ENCODE results near the gene MAU2. TPM values are rescaled to one million over a fixed set of nuclear protein-coding genes. Genes with fewer than 3 reads are reported as not detected.
"Not testable (repeated sequence)": the region's sequence is repeated elsewhere in the genome, so short reads cannot be mapped to it uniquely, and the experiment has no call there.

MAU2 gene
- total and polyA plus RNA-seq, 7 experiments from 2014 or later, result 16.5 to 170 (median 136) TPM

- intact Hi-C loops (cut with micrococcal nuclease), result no loop called here
- H3K36me3 ChIP-seq (ENCODE audit: control insufficient read depth in 2 of 3, insufficient read depth in 3 of 3, low read length in 3 of 3), result peaks cover 4 to 81% (median 34%) of the 10 kb centered on the region in 3 experiments
- no peak overlapping the region for H3K27ac ChIP-seq (ENCODE audit: low read depth, low read length)
- no peak for ATAC-seq
- no peak overlapping the region for H3K27ac Mint-ChIP-seq
- H3K4me3 ChIP-seq (ENCODE audit: low read length), result no peak overlapping the region
- no peaks in the 10 kb centered on the region for H3K27me3 ChIP-seq (ENCODE audit: control insufficient read depth in 2 of 2, insufficient read depth in 2 of 2, low read length in 2 of 2)
- no peaks in the 10 kb centered on the region for H3K9me3 Mint-ChIP-seq
- H3K36me3 Mint-ChIP-seq, result peaks cover 8 to 36% (median 13%) of the 10 kb centered on the region in 5 donors
- no peaks in the 10 kb centered on the region for H3K4me1 ChIP-seq (ENCODE audit: control insufficient read depth in 2 of 2, insufficient read depth in 2 of 2, low read length in 2 of 2)
- no peaks in the 10 kb centered on the region for H3K27me3 Mint-ChIP-seq
- CTCF ChIA-PET, result interaction anchor here (1.0 kb wide), 1 partner anchor 160 kb away, joined by 3 read pairs; no protein-coding TSS in a partner anchor
- POLR2A ChIA-PET, result interaction anchor here (0.5 to 1.0 kb wide), 3 partner anchors 48 to 1680 kb away, joined by 3 read pairs; no protein-coding TSS in a partner anchor
- peaks cover 0 to 1% (median 0%) of the 10 kb centered on the region in 7 donors for H3K4me1 Mint-ChIP-seq
- H3K9me3 ChIP-seq (ENCODE audit: control insufficient read depth in 2 of 3, low read length in 3 of 3), result no peaks in the 10 kb centered on the region
- no peak overlapping the region for H3K4me3 Mint-ChIP-seq
- DNase-seq, result no peak
Measured at GRCh38 chr19:19347401-19348110, 26.9 kb downstream of the MAU2 start.

- intact Hi-C loops (cut with micrococcal nuclease), result no loop called here
- Mint-ChIP-seq H3K4me1 (peaks cover 0 to 6% (median 0%) of the 10 kb centered on the region in 7 donors), H3K27me3 (no peaks in the 10 kb centered on the region), H3K4me3 (no peak overlapping the region), H3K27ac (no peak overlapping the region), H3K9me3 (no peaks in the 10 kb centered on the region), H3K36me3 (peaks cover 8 to 40% (median 13%) of the 10 kb centered on the region in 5 donors)
- Histone ChIP-seq H3K9me3 (ENCODE audit: control insufficient read depth in 2 of 3, low read length in 3 of 3) (no peaks in the 10 kb centered on the region), H3K4me3 (ENCODE audit: low read length) (no peak overlapping the region), H3K27ac (ENCODE audit: low read depth, low read length) (no peak overlapping the region), H3K4me1 (ENCODE audit: control insufficient read depth in 2 of 2, insufficient read depth in 2 of 2, low read length in 2 of 2) (no peaks in the 10 kb centered on the region), H3K27me3 (ENCODE audit: control insufficient read depth in 2 of 2, insufficient read depth in 2 of 2, low read length in 2 of 2) (no peaks in the 10 kb centered on the region), H3K36me3 (ENCODE audit: control insufficient read depth in 2 of 3, insufficient read depth in 3 of 3, low read length in 3 of 3) (peaks cover 0 to 81% (median 35%) of the 10 kb centered on the region in 3 experiments)
- POLR2A ChIA-PET, result no interaction called here
- ATAC-seq (no peak), DNase-seq (no peak)
- CTCF ChIA-PET, result no interaction called here
Measured at GRCh38 chr19:19348266-19348665, 27.6 kb downstream of the MAU2 start.

- Mint-ChIP-seq H3K9me3 (no peaks in the 10 kb centered on the region), H3K27ac (no peak overlapping the region), H3K36me3 (peaks cover 8 to 43% (median 13%) of the 10 kb centered on the region in 5 donors), H3K4me1 (peaks cover 0 to 6% (median 0%) of the 10 kb centered on the region in 7 donors), H3K4me3 (peak overlapping the region in 1 of 10 donors; percentile 6), H3K27me3 (no peaks in the 10 kb centered on the region)
- no peaks in the 10 kb centered on the region for H3K4me1 ChIP-seq (ENCODE audit: control insufficient read depth in 2 of 2, insufficient read depth in 2 of 2, low read length in 2 of 2)
- ATAC-seq (no peak), DNase-seq (no peak)
- ChIA-PET CTCF (interaction anchor here (0.7 kb wide), 1 partner anchor 16 kb away, joined by 7 read pairs; no protein-coding TSS in a partner anchor), POLR2A (no interaction called here)
- no peaks in the 10 kb centered on the region for H3K9me3 ChIP-seq (ENCODE audit: control insufficient read depth in 2 of 3, low read length in 3 of 3)
- intact Hi-C loops (cut with micrococcal nuclease), result no loop called here
- no peaks in the 10 kb centered on the region for H3K27me3 ChIP-seq (ENCODE audit: control insufficient read depth in 2 of 2, insufficient read depth in 2 of 2, low read length in 2 of 2)
- H3K36me3 ChIP-seq (ENCODE audit: control insufficient read depth in 2 of 3, insufficient read depth in 3 of 3, low read length in 3 of 3), result peaks cover 0 to 81% (median 34%) of the 10 kb centered on the region in 3 experiments
- H3K27ac ChIP-seq (ENCODE audit: low read depth, low read length), result no peak overlapping the region
- H3K4me3 ChIP-seq (ENCODE audit: low read length), result no peak overlapping the region
Measured at GRCh38 chr19:19349365-19349764, 28.7 kb downstream of the MAU2 start.

- intact Hi-C loops (cut with micrococcal nuclease); H3K4me1 ChIP-seq (ENCODE audit: control insufficient read depth in 2 of 2, insufficient read depth in 2 of 2, low read length in 2 of 2); H3K9me3 ChIP-seq (ENCODE audit: control insufficient read depth in 2 of 3, low read length in 3 of 3); DNase-seq; H3K9me3 Mint-ChIP-seq; H3K4me1 Mint-ChIP-seq; H3K27me3 Mint-ChIP-seq; H3K4me3 ChIP-seq (ENCODE audit: low read length); H3K27ac ChIP-seq (ENCODE audit: low read depth, low read length); H3K27ac Mint-ChIP-seq; H3K27me3 ChIP-seq (ENCODE audit: control insufficient read depth in 2 of 2, insufficient read depth in 2 of 2, low read length in 2 of 2); H3K4me3 Mint-ChIP-seq; ATAC-seq; CTCF ChIA-PET: not testable (repeated sequence)
- H3K36me3 Mint-ChIP-seq, result peaks cover 6 to 37% (median 10%) of the 10 kb centered on the region in 5 donors
- POLR2A ChIA-PET, result interaction anchor here (0.6 kb wide), 1 partner anchor 160 kb away, joined by 4 read pairs; no protein-coding TSS in a partner anchor
- peaks cover 0 to 81% (median 40%) of the 10 kb centered on the region in 3 experiments for H3K36me3 ChIP-seq (ENCODE audit: control insufficient read depth in 2 of 3, insufficient read depth in 3 of 3, low read length in 3 of 3)
Measured at GRCh38 chr19:19350756-19351155, 30.1 kb downstream of the MAU2 start.

- Mint-ChIP-seq H3K4me1 (peaks cover 0 to 10% (median 6%) of the 10 kb centered on the region in 7 donors), H3K4me3 (no peak overlapping the region), H3K27me3 (no peaks in the 10 kb centered on the region), H3K36me3 (peaks cover 0 to 29% (median 4%) of the 10 kb centered on the region in 5 donors), H3K27ac (peak overlapping the region in 4 of 9 donors; percentile 43 to 66 (median 50)), H3K9me3 (no peaks in the 10 kb centered on the region)
- H3K27me3 ChIP-seq (ENCODE audit: control insufficient read depth in 2 of 2, insufficient read depth in 2 of 2, low read length in 2 of 2), result no peaks in the 10 kb centered on the region
- intact Hi-C loops (cut with micrococcal nuclease), result no loop called here
- DNase-seq (no peak), ATAC-seq (no peak)
- CTCF ChIA-PET, result interaction anchor here (1.6 kb wide), 1 partner anchor 9 kb away, joined by 3 read pairs; no protein-coding TSS in a partner anchor
- no peak overlapping the region for H3K27ac ChIP-seq (ENCODE audit: low read depth, low read length)
- H3K4me3 ChIP-seq (ENCODE audit: low read length), result no peak overlapping the region
- POLR2A ChIA-PET, result interaction anchor here (1.4 kb wide), 1 partner anchor 12 kb away, joined by 5 read pairs; no protein-coding TSS in a partner anchor
- H3K9me3 ChIP-seq (ENCODE audit: control insufficient read depth in 2 of 3, low read length in 3 of 3), result no peaks in the 10 kb centered on the region
- peaks cover 0 to 77% (median 30%) of the 10 kb centered on the region in 3 experiments for H3K36me3 ChIP-seq (ENCODE audit: control insufficient read depth in 2 of 3, insufficient read depth in 3 of 3, low read length in 3 of 3)
- H3K4me1 ChIP-seq (ENCODE audit: control insufficient read depth in 2 of 2, insufficient read depth in 2 of 2, low read length in 2 of 2), result no peaks in the 10 kb centered on the region
Measured at GRCh38 chr19:19352823-19353222, 32.2 kb downstream of the MAU2 start.

GRCh38 chr19:19354007-19354406, 33.4 kb downstream of the MAU2 start:
- Histone ChIP-seq H3K36me3 (ENCODE audit: control insufficient read depth in 2 of 3, insufficient read depth in 3 of 3, low read length in 3 of 3) (peaks cover 0 to 65% (median 23%) of the 10 kb centered on the region in 3 experiments), H3K27me3 (ENCODE audit: control insufficient read depth in 2 of 2, insufficient read depth in 2 of 2, low read length in 2 of 2) (no peaks in the 10 kb centered on the region), H3K27ac (ENCODE audit: low read depth, low read length) (no peak overlapping the region), H3K9me3 (ENCODE audit: control insufficient read depth in 2 of 3, low read length in 3 of 3) (no peaks in the 10 kb centered on the region), H3K4me1 (ENCODE audit: control insufficient read depth in 2 of 2, insufficient read depth in 2 of 2, low read length in 2 of 2) (peaks cover 0 to 7% of the 10 kb centered on the region in 2 donors), H3K4me3 (ENCODE audit: low read length) (no peak overlapping the region)
- intact Hi-C loops (cut with micrococcal nuclease), result no loop called here
- DNase-seq (no peak), ATAC-seq (no peak)
- no peaks in the 10 kb centered on the region for H3K27me3 Mint-ChIP-seq
- CTCF ChIA-PET, result interaction anchor here (1.6 kb wide), 1 partner anchor 8 kb away, joined by 3 read pairs; no protein-coding TSS in a partner anchor
- no peaks in the 10 kb centered on the region for H3K9me3 Mint-ChIP-seq
- no peak overlapping the region for H3K27ac Mint-ChIP-seq
- POLR2A ChIA-PET, result no interaction called here
- peaks cover 0 to 26% (median 3%) of the 10 kb centered on the region in 5 donors for H3K36me3 Mint-ChIP-seq
- H3K4me1 Mint-ChIP-seq, result peaks cover 6 to 22% (median 17%) of the 10 kb centered on the region in 7 donors
- no peak overlapping the region for H3K4me3 Mint-ChIP-seq

Measured in naive thymus-derived CD4-positive, alpha-beta T cell (primary cell).